HG02970 (cell line): ENCODE measurements around the gene CLIP2.
"Not testable (repeated sequence)": the region's sequence is repeated elsewhere in the genome, so short reads cannot be mapped to it uniquely, and the experiment has no call there.

ENCODE experiments used
- ATAC-seq: cut with Tn5 transposase; IDR thresholded peaks from one replicate; pipeline ENCODE4 v1.9.1; 2021; ENCODE audit warnings: mild to moderate bottlenecking, moderate library complexity, moderate number of reproducible peaks; ENCODE audit not compliant: unreplicated experiment, low FRiP score

The CLIP2 gene

DNA sequence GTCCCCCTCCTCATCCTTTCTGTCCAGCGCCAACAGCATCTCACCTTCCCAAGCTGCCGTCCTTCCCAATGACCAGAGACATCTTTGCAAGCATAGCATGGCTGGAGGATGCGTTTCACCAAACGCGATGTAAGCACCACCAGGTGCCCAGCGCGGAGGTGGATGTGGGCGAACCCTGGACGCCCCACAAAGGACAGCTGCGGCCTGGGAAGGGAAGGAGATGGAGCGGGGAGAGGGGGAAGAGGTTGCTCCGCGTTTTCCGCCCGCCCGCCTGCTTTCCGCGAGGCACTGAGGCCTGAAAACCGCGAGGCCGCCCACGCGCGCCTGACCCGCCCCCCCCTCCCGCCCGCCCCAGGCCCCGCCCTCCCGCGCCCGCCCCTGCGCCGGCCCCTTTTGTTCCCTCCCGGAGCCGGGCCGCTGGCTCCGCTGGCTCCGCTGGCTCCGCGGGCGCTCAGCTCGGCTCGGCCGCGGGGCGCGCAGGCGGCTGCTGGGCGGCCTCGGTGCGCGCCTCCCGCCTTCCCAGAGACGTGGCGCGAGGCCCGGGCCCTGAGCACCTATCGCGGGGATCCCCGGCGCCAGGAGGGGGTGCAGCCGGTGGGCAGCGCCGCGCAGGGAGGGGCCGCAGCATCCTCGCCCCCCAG lies at the start of gene CLIP2:
TSS of gene CLIP2 (plus strand) at position 390 of the 641 bp plus-strand sequence. CDS start 28,140 bp downstream, outside the sequence.
- ATAC-seq = no peak

GRCh38 chr7:74240482-74240881 lies 48.7 kb upstream of the CLIP2 start:
- ATAC-seq = no peak

DNA sequence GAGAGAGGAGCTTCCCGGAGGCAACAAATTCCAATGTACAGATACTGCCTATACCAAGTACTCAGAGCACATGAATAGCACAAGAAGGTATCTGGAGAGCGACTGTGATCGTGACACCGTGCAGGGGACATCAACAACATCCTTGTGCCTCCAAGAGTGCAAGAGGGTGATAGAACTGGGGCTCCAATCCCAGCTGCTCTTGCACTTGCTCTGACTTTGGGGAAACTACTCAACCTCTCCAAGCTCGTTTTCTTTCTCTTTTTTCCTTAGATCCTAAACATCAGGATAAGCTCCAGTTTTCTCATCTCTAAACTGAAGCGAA lies 47.1 kb upstream of the CLIP2 start:
- no peak for ATAC-seq

GRCh38 chr7:74246497-74246896 lies 42.7 kb upstream of the CLIP2 start:
- no peak for ATAC-seq

DNA sequence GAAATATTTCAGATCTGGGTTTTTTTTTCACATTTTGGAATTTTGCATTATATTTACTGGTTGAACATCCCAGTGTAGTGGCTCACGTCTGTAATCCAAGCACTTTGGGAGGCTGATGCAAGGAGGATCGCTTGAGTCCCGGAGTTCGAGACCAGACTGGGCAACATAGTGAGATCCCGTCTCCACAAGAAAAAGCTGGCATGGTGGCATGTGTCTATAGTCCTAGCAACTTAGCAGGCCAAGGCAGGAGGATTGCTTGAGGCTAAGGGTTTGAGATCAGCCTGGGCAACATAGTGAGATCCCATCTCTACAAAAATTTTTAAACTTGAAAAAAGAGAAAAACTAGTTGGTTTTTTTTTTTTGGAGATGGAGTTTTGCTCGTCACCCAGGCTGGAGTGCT lies 41.1 kb upstream of the CLIP2 start:
- ATAC-seq = no peak

GRCh38 chr7:74249058-74249457 lies 40.1 kb upstream of the CLIP2 start:
- not testable (repeated sequence) for ATAC-seq

DNA sequence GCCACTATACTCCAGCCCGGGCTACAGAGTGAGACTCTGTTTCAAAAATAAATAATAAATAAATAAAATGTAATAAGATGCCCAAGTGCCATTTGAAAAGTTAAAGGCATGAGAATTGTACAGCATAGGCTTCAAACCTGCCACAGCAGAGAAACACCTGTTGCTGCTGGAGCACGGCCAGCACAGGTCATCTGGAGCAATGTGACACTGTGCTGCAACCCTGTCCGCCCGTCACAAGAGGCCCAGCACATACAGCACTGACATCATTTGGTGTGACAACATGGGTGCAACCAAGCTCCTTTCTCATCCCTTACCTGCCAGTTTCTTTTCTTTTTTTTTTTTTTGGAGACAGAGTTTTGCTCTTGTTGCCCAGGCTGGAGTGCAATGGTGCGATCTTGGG lies 36.3 kb upstream of the CLIP2 start:
- ATAC-seq = no peak

- no peak for ATAC-seq
These were observed 35.9 kb upstream of the CLIP2 start for GRCh38 chr7:74253331-74253730.

DNA sequence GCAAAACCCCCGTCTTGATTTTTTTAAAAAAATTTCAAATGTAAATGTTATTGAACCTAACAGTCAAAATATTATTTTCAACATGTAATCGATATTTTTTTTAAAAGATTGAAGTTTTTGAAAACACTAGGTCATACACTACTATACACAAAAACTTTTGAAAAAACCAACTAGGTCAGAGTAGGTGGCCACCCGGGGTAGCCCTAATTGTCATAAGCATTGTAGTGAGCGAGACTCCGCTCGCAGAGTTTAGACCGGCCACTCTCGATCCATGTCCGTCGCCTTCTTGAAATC lies 35.4 kb upstream of the CLIP2 start:
- ATAC-seq = peak; percentile 2

GRCh38 chr7:74254129-74254857 lies 34.9 kb upstream of the CLIP2 start, which contains the start of gene RFC2:
RFC2 (minus strand) TSS chr7:74254399; CDS start chr7:74254383, 16 bp downstream.
- ATAC-seq = peak; percentile 92

GRCh38 chr7:74254858-74255379 lies 34.3 kb upstream of the CLIP2 start:
- no peak for ATAC-seq

- ATAC-seq = not testable (repeated sequence)
These were observed 33.7 kb upstream of the CLIP2 start for GRCh38 chr7:74255461-74255860.

GRCh38 chr7:74256491-74257408 lies 32.5 kb upstream of the CLIP2 start:
- no peak for ATAC-seq

GRCh38 chr7:74258639-74259038 lies 30.6 kb upstream of the CLIP2 start:
- ATAC-seq = no peak

DNA sequence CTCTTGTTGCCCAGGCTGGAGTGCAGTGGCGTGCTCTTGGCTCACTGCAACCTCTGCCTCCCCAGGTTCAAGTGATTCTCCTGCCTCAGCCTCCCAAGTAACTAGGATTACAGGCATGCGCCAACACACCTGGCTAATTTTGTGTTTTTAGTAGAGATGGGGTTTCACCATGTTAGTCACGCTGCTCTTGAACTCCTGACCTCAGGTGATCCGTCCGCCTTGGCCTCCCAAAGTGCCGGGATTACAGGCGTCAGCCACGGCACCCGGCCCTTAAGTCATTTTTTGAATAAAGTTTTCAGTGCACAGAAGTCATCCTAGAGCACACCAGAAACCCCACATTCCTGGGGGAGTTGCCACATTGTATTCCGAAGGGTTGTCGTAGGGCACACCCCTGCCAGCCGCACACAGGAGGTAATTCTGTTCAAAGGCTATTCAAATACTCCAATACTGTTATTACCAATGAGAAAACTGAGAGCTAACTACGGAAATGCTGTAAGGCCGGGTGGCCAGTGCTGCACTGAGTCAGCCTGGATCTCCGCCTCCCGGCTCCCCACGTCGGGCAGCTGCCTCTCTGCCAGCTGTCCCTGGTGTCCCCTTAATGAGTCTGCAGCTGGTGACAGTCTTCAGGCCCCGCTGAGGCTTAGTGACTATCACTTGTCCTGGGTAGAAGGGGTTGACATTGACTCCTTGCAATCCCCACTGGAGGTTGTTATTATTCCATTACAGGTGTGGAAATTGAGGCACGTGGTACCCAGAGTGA lies 26.4 kb upstream of the CLIP2 start:
- ATAC-seq = no peak

DNA sequence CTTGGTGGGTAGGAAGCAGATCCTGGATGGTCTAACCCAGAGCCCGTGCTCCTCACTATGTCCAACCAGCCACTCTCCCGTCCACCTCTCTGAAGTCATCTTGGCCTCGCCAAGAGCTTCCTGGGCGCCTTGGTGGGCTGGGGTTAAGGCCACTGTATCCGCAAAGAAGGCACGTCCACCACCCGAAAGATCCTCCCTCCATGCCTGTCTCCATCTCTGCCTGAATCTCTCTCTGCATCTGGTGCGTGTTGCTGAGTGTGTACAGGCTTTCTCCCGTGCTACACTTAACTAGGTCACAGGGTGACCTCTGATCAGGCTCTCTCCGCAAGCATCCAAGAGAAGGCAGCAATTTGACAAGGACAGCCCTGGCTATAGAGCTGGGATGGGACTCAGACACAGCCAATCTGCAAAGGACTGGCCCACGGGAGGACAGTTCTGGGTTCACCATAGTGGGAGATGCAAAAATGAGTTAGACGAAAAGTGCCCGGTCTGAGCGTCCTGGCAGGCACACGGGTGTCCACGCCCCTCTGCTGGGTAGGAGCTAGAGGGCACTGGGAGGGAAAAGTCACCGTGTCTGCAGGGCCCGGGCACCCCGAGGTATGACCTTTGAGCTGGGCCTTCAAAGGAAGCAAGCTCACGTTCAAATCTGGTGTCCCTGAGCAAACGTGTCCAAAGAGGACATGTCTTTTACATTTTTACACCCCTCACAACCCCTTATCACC lies 25.6 kb upstream of the CLIP2 start:
- ATAC-seq = no peak

- no peak for ATAC-seq
These were observed 22.8 kb upstream of the CLIP2 start for GRCh38 chr7:74266191-74266963.

GRCh38 chr7:74267756-74268565 lies 21.2 kb upstream of the CLIP2 start:
- no peak for ATAC-seq
